HG03342 (cell line): ENCODE measurements around the gene DCAF16.

ENCODE experiments used
- ATAC-seq: cut with Tn5 transposase; IDR thresholded peaks from one replicate; pipeline ENCODE4 v1.9.1; 2021; ENCODE audit warnings: mild to moderate bottlenecking, moderate library complexity; ENCODE audit not compliant: unreplicated experiment

Gene DCAF16

DNA sequence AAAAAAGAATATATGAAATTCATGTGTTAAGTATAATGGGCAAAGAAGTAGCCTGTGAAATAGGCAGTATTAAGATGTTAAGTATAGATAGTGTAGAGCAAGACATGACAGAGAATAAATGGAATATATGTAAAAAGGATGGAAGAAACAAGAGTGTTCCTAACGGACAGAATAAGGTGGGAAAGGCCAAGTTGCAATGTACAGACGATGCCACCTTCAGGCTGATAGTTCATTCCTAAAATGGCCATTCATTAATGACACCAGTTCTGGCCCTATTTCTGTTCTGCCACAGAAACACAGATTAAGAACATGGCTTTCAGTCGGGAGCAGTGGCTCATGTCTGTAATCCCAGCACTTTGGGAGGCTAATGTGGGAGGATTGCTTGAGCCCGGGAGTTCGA lies 24.7 kb downstream of the DCAF16 start:
- ATAC-seq = no peak

DNA sequence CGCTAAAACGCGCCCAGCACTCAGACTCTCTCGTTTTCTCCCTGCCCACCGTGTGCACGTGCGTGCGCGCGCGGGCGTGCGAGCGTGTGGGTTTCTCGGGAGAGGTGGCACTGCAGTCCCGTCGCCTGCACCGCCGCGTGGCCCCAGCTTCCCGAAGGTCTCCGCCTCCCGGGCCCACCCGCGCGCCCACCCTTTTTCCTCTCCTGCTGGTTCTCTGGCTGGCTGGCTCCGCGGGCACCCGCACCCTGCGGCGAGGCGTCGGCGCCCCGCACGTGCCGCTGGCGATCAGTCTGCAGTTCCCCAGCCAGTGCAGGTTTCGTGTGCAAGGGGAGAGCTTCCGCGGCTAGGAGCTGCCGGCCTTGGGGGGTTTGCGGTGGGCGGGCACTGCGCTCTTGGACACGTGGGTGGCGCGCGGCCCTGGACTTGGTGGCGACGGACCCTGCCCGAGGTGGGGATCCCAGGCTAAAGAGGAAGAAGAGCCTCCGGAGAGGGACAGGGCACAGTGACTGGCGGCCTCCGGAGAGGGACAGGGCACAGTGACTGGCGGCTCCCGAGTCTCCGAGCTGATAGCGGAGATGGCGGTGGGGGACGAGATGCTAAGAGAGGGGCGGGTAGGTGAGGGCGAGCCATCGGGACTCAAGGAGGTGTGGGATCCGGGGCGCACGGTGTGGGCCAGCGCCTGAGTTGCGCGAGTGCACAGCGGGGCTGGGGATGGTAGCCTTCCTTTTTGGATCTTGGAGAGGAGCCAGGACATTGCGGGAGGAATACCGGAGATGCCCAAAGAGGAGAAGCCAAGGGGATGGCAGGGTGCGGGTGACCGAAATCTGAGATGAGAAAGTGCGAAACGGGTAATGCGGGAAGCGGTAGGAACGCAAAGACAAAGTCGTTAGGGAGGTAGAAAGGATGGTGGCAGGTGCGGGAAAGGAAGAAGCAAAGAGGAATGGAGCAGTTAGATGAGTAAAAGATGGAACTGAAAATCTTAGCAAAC lies 29.0 kb downstream of the DCAF16 start, which contains the start of gene FAM184B:
TSS of gene FAM184B (minus strand) at position 322 of the 988 bp plus-strand sequence. CDS start 322 bp downstream, outside the sequence.
- ATAC-seq = no peak

DNA sequence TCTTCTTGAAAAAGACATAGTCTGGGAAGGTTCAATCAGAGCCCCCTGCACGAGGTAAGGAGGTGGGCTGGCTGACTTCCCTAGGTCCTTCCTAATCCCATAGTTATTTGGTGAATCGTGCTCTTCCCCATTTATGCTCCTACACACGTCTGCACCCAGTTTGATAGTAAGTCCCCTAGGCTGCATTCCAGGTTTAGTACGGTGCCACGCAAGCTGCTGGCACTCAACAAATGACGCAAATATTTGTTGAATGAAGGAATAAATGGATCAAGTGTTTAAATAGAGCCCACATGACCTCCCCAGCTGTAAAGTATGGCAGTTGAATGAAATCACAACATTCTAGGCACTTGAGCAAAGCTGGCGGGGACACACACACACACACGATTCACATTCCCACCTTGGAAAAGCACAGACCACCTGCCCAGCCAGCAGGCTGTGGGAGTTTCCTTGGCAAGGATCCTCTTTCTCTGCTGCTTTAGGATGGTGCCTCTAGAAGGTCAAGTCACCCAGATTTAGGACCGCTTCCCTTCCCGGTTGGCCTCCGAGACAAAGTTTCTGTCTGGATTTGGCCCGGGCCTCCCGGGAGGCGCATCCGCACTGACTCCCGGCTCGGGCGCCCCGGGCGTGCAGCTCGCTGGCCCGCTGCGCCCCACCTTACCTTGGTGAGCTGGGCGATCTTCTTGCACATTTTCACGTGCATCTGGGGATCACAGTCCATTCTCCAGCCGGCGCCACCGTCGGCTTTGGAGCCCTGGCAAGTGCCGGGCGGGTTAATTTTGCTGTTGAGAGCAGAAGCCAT lies 29.9 kb downstream of the DCAF16 start:
- no peak for ATAC-seq

DNA sequence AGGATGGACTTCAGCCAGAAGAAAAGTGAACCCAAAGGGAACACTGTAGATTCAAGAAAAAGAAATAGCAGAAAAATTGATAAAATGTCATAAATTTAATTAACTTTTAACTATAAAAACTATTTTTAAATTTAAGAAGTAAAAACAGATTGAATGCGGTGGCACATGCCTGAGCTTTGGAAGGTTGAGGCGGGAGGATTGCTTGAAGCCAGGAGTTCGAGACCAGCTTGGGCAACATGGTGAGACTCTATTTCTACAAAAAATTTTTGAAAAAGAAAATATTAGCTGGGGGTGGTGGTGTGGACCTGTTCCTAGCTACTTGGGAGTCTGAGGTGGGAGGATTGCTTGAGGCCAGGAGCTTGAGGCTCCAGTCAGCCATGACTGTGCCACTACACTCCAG lies 32.1 kb downstream of the DCAF16 start:
- ATAC-seq = no peak

DNA sequence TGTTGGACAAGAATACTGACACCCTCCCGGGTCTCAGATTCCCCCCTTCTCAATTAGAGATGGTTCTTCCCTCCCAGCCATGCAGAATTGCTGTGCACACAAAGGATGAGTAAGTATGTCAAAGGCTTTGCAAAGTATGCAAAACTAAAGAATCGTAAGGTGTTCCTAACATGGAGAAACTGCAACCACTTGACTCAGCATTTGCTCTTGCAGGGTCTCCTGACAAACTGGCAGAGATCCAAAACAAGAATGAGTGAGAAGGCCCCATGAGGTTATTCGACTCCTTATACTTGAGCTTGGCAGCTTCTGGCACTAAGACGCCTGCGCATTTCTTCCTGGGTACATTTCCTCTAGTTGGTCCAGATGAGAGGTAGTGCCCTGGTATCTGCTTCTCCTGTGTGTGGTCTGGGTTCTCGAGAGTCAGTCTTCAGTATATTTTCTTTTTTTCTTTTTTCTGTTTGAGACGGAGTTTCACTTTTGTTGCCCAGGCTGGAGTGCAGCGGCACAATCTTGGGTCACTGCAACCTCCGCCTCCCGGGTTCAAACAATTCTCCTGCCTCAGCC lies 37.3 kb downstream of the DCAF16 start:
- no peak for ATAC-seq

DNA sequence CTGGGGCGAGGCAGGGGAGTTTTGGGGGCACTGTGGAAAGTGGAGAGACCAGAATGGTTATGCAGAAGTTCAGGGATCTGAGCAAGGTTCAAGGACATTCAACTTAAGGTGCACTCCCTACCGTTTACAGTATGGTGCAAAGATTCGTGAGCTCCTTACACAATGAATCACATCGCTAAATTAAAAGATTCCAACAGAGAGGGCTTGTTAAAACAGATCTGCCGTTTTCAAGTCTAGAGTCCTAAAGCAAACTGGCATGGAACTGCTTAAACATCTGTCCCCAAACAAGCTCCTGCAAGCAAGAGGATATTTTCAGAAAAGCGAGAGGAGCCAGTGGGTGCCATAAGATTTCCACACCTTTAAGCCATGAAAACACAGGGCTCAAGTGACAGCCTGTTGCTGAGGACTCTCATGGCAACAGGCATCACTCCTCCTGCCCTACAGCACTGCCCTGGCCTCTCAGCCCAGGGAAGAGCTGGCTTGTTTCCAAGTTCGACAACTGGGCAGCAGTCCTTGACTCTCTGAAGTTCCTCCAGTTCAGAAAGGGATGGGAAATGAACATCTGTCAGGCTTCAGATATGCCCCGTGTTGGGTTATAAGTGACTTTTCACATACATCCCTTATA lies 39.2 kb downstream of the DCAF16 start:
- ATAC-seq = no peak

DNA sequence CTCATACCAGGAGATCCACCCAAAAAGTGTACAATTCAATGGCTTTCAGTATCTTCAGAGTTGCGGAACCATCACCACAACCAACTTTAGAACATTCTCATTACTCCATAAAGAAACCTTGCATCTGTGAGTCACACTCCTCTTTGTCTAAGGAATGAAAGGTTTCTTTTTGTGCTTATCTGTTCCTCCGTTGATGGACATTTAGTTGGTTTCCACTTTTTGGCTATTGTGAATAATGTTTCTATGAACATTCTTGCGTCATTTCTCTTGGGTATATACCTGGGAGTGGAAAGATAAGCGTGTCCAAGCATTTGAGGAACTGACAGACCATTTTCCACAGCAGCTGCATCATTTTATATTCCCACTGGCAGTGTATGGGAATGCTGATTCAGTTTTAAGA lies 39.7 kb downstream of the DCAF16 start:
- no peak for ATAC-seq

DNA sequence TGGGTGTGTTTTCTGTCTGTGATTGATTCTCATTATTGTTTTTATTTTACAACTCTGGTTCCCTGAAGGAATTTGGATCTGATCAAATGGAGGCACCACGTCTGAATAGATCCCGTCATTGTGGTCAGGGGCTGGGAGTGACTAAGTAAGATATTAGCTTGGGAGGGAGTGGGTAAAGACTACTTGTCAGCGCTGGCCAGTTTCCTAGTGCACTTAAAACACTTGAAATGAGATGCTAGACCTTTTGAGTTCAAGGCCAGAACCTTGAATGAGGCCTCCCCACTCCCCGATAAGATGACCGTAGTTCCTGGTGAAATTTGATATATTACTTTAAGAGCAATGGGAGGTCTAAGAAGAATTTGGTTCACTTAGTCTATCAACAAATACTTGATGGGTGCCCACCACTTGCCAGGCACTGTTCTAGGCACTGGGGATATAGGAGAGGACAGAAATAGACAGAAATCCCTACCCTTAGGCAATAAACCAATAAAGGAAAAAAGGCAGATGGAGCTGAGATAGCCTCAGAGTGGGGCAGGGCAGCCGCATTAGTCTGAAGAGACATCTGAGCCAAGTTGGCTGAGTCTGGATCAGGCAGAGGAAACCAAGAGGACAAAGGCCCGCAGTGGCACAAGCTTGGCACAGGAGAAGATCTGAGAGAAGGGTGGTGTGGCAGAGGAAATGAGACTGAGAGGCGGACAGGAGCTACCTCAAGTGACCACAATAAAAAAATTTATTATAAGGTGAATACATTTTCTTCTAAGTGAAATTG lies 41.0 kb downstream of the DCAF16 start:
- ATAC-seq = no peak

DNA sequence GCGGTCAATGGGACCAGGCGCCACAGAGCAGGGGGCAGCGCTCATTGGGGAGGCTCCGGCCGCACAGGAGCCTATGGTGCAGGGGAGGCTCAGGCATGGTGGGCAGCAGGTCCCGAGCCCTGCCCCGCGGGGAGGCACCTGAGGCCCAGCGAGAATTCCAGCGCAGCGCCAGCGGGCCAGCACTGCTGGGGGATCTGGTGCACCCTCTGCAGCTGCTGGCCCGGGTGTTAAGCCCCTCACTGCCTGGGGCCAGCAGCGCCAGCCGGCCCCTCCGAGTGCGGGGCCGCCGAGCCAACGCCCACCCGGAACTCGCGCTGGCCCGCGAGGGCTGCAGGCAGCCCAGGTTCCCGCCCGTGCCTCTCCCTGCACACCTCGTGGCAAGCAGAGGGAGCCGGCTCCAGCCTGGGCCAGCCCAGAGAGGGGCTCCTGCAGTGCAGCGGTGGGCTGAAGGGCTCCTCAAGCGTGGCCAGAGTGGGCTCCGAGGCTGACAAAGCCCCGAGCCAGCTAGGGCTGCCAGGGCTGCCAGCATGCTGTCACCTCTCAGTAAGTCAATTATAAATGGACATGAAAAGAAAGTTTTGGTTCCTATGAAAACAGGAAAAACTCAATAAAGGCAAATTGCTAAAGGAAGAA lies 43.6 kb downstream of the DCAF16 start:
- ATAC-seq = no peak

DNA sequence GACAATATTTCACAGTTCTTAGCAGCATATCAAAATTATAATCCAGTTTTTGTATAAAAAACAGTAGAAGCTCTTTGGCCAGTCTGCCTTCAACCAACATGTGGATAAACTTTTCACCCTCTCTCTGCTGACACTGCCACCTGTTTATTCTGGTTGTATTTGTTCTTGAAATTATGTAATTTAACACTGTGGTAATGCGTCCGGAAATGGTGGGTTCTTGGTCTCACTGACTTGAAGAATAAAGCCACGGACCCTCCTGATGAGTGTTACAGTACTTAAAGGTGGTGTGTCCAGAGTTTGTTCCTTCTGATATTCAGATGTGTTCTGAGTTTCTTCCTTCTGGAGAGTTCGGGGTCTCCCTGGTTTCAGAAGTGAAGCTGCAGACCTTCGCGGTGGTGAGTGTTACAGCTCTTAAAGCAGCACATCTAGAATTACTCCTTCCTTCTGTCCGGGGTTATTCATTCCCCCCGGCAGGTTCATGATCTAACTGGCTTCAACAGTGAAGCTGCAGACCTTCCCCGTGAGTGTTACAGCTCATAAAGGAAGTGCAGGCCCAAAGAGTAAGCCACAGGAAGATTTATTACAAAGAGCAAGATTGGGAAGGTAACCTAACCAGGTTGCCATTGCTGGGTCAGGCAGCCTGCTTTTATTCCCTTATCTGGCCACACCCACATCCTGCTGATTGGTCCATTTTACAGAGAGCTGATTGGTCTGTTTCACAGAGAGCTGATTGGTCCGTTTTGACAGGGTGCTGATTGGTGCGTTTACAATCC lies 44.9 kb downstream of the DCAF16 start:
- ATAC-seq = no peak

DNA sequence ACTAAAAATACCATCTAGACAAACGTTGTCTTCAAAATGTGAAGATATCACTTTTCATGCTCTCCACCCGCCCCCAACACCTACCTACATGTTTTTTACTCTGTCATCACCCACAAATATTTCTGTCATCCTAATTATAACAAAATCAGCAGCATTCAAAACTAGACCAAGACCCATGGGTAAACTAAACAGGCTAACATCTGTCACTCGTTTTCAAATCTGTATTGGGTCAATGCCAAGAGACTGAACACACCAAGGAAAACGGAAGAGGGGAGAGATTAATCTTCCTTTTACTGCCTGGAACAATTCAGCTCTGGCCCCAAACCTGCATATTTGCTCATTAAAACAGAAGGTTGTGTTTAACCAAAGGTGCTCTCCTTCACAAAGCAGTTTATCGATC lies 46.6 kb downstream of the DCAF16 start:
- no peak for ATAC-seq

DNA sequence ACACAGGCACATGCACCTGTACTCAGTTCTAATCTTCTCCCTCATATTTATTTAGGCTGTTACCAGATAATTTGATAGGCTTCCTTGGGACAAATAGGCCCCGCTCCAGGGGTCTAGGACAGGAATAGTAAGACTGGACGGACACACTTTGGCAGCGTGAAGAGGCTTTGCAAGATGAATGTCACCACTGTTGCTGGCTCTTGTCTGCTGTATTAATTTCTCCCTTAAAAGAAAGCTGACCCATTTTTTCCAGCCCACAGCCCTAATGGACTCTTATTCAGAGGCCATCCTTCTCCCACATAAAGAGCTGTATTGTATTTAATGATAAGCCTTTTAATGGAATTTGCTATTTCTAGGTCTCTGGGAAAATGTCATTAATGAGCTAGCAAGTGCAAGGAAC lies 47.1 kb downstream of the DCAF16 start:
- no peak for ATAC-seq

DNA sequence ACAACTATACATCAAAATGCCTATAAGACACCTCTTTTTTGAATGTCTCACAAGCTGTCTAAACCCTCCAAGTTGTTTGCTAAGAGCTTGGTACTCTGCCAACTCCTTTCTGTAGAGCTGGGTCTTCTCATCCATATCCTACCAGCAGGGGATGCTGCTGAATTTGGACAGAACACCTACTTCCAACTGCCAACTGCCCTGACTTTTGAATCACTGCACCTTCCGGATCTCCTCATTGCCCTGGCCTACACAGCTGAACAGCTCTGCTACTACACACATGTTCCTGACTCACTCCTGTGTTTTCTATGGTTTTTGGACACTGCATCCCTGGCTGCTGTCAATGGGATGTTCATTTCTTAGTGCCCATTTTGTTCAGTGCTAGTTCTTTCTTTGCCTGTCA lies 47.8 kb downstream of the DCAF16 start:
- no peak for ATAC-seq

DNA sequence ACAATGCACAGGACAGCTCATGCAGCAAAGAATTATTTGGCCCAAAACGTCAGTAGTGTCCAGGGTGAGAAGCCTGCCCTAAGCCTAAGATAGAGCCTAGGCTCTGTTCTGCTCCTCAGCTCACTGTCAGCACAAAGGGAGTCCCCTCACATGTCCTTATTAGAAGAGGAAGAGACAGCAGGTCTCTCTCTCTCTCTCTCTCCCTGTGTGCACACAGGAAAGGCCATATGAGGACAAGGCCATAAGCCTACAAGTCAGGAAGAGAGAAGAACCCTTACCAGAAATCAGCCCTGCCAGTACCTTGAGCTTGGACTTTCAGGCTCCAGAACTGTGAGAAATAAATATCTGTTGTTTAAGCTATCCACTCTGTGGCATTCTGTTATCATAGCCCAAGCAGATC lies 49.5 kb downstream of the DCAF16 start:
- ATAC-seq = no peak

DNA sequence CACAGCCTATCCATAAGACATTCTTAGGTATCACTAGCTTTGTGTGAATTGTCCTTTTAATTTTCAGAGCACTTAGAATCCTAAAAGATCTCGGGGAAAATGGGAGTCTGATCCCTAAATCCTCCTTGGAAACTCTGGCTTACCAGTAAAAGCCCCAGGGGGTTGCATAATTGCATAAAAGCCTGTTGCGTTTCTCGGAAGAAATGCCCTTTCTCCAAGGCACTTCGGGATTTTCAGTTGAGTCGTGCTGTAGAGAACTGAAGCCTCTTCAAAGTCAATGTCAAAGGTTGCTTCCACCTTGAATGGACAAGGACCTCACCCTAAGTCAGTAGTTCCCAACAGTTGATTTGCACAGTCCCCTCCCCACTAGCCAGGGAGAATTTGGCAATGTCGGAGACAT lies 49.9 kb downstream of the DCAF16 start:
- ATAC-seq = no peak

DNA sequence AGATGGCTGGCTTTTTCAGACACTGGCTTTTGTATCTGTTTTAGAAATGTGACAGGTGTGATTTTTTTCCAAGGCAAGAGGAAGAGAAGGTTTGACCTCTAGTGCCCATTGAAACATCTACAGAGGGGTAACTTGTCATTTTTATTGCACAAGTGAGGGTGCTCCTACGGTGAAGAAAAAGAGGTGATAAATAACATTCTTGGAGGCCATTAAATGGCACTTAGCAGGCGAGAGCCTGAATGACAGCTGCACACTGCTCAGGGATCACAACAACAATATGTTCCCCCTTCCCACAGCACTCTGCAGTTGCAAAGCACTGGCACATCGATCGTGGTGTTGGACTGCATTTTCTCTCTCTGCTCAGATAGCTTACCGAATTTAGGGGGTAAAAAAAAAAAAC lies 52.1 kb downstream of the DCAF16 start:
- no peak for ATAC-seq

DNA sequence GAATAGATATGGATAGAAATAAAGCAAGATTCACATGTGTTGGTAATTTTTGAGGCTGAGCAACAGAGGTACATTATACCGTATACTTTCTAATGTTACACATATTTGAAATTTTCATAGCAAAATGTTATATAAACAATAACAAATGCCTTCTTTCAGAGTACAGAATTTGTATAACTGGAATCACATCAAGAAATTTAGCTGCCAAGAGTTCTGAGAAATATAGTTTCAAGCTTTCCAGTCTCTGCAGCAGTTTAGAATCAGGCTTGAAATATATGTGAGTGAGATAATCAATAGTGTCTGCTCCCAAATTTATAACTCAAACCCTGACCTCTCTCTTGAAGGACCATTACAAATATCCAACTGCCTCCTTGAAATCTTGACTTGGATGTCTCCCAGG lies 52.9 kb downstream of the DCAF16 start:
- no peak for ATAC-seq

DNA sequence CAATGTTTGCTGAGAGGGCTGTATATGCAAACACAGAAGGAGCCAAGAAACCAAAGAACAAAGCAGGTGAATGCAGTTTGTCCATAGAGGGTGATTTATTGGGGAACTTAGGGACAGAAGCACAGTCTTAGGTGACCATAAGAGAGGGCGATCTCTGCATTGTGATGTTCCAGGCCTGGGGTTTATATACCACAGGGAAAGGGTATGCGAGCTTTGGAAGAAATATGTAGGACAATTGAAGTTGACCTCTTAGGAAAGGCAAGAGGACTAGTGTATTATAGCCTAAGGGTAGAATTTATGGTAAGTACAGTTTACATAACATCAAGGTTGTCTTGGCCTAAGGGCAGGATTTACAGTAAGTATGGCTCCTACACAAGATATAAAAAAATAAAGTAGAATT lies 56.9 kb downstream of the DCAF16 start:
- no peak for ATAC-seq
